Measurements from ENCODE around the gene TPST2. TPM values are rescaled to one million over a fixed set of nuclear protein-coding genes. Genes with fewer than 3 reads are reported as not detected.

TPST2 gene
- total RNA-seq, 1 donor from 2014 or later: 11.0 TPM

GRCh38 chr22:26527167-26527566 is 62.8 kb downstream of the TPST2 start:
- ChIA-PET CTCF (no interaction called here), POLR2A (no interaction called here)
- DNase-seq: no peak
- Mint-ChIP-seq H3K27ac (no peak overlapping the region), H3K4me3 (no peak overlapping the region), H3K4me1 (peaks cover 11% of the 10 kb centered on the region), H3K9me3 (no peaks in the 10 kb centered on the region), H3K36me3 (ENCODE audit: low read depth) (peaks cover 58% of the 10 kb centered on the region), H3K27me3 (no peaks in the 10 kb centered on the region)
- ATAC-seq (ENCODE audit: low read depth): no peak
- TF ChIP-seq, protein P1, sequence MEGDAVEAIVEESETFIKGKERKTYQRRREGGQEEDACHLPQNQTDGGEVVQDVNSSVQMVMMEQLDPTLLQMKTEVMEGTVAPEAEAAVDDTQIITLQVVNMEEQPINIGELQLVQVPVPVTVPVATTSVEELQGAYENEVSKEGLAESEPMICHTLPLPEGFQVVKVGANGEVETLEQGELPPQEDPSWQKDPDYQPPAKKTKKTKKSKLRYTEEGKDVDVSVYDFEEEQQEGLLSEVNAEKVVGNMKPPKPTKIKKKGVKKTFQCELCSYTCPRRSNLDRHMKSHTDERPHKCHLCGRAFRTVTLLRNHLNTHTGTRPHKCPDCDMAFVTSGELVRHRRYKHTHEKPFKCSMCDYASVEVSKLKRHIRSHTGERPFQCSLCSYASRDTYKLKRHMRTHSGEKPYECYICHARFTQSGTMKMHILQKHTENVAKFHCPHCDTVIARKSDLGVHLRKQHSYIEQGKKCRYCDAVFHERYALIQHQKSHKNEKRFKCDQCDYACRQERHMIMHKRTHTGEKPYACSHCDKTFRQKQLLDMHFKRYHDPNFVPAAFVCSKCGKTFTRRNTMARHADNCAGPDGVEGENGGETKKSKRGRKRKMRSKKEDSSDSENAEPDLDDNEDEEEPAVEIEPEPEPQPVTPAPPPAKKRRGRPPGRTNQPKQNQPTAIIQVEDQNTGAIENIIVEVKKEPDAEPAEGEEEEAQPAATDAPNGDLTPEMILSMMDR (IDR thresholded peaks at IDR 0.05): no peak
- intact Hi-C loops (cut with micrococcal nuclease): no loop called here

GRCh38 chr22:26525946-26526564 is 63.9 kb downstream of the TPST2 start:
- Mint-ChIP-seq H3K9me3 (no peaks in the 10 kb centered on the region), H3K27ac (no peak overlapping the region), H3K27me3 (no peaks in the 10 kb centered on the region), H3K36me3 (ENCODE audit: low read depth) (peaks cover 48% of the 10 kb centered on the region), H3K4me3 (no peak overlapping the region), H3K4me1 (peaks cover 6% of the 10 kb centered on the region)
- ATAC-seq (ENCODE audit: low read depth) (no peak), DNase-seq (no peak)
- intact Hi-C loops (cut with micrococcal nuclease): no loop called here
- ChIA-PET CTCF (no interaction called here), POLR2A (no interaction called here)
- TF ChIP-seq, protein P1 (IDR thresholded peaks at IDR 0.05): no peak

- intact Hi-C loops (cut with micrococcal nuclease): no loop called here
- POLR2A ChIA-PET: interaction anchor here (1.1 kb wide), 1 partner anchor 11 kb away, joined by 3 read pairs; no protein-coding TSS in a partner anchor
- peaks cover 38% of the 10 kb centered on the region for H3K36me3 Mint-ChIP-seq (ENCODE audit: low read depth)
- ATAC-seq (ENCODE audit: low read depth) (no peak), DNase-seq (no peak)
- CTCF ChIA-PET: no interaction called here
- TF ChIP-seq, protein P1 (IDR thresholded peaks at IDR 0.05): no peak
- no peak overlapping the region for H3K4me3 Mint-ChIP-seq
- H3K9me3 Mint-ChIP-seq: no peaks in the 10 kb centered on the region
- no peaks in the 10 kb centered on the region for H3K27me3 Mint-ChIP-seq
- H3K4me1 Mint-ChIP-seq: peaks cover 6% of the 10 kb centered on the region
- H3K27ac Mint-ChIP-seq: no peak overlapping the region
Measured at GRCh38 chr22:26524870-26525269, 65.1 kb downstream of the TPST2 start.

DNA sequence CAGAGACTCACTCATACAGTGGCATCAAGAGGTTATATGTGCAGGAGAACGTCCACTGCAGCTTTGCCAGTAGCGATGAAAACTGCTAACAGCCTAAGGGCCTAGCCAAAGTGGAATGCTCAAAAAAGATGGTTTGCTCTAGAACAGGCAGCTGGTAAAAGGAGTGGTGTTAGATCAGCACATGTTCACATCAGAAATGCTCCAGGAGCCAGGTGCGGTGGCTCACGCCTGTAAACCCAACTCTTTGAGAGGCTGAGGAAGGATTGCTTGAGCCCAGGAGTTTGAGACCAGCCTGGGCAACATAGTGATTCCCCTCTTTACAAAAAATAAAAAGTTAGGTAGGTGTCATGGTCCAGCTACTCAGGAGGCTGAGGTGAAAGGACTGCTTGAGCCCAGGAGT is 67.3 kb downstream of the TPST2 start:
- POLR2A ChIA-PET: no interaction called here
- Mint-ChIP-seq H3K27me3 (no peaks in the 10 kb centered on the region), H3K9me3 (no peaks in the 10 kb centered on the region), H3K4me3 (no peak overlapping the region), H3K27ac (no peak overlapping the region), H3K36me3 (ENCODE audit: low read depth) (peaks cover 26% of the 10 kb centered on the region), H3K4me1 (peaks cover 6% of the 10 kb centered on the region)
- intact Hi-C loops (cut with micrococcal nuclease): no loop called here
- CTCF ChIA-PET: interaction anchor here (1.5 kb wide), 1 partner anchor 11 kb away, joined by 4 read pairs; the partner anchor contains the start of gene TFIP11
- no peak for DNase-seq
- TF ChIP-seq, protein P1 (IDR thresholded peaks at IDR 0.05): no peak
- no peak for ATAC-seq (ENCODE audit: low read depth)

DNA sequence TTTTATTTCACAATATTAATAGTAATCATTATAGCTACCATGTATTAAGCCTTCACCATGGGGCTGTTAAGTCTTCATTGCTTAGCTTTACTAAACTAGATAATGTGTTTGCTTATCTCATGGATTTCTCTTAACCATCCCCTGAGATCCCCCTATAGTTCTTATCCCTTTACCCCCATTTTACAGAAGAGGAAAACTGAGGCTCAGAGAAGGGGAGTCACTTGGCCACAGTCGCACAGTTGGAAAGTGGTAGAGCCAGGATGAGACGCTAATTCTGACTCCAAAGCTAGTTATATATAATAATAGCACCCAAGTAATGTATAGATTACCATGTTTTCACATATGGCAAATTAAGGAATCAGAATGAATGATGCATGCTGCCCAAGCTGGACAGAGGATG is 67.9 kb downstream of the TPST2 start:
- H3K27me3 Mint-ChIP-seq: no peaks in the 10 kb centered on the region
- peaks cover 6% of the 10 kb centered on the region for H3K4me1 Mint-ChIP-seq
- intact Hi-C loops (cut with micrococcal nuclease): no loop called here
- no peak overlapping the region for H3K27ac Mint-ChIP-seq
- CTCF ChIA-PET: interaction anchor here (1.5 kb wide), 1 partner anchor 10 kb away, joined by 4 read pairs; the partner anchor contains the start of gene TFIP11
- POLR2A ChIA-PET: no interaction called here
- TF ChIP-seq, protein P1 (IDR thresholded peaks at IDR 0.05): no peak
- H3K36me3 Mint-ChIP-seq (ENCODE audit: low read depth): peaks cover 21% of the 10 kb centered on the region
- no peak for DNase-seq
- no peaks in the 10 kb centered on the region for H3K9me3 Mint-ChIP-seq
- no peak for ATAC-seq (ENCODE audit: low read depth)
- no peak overlapping the region for H3K4me3 Mint-ChIP-seq
